GM23248 (cell line): ENCODE data around the gene MGAT4B. TPM values are rescaled to one million over a fixed set of nuclear protein-coding genes. Genes with fewer than 3 reads are reported as not detected.
"Not testable (repeated sequence)": the region's sequence is repeated elsewhere in the genome, so short reads cannot be mapped to it uniquely, and the experiment has no call there.

Source experiments
- DNase-seq: peaks from one replicate; pipeline ENCODE4 v3.0.0-alpha.2; 2015
- H2AFZ ChIP-seq: fragments of 200-600 bp; sonication (generic); 2 replicates; pipeline ENCODE4 v1.6.1; 2016; ENCODE audit warnings: antibody characterized with exemption
- H3F3A ChIP-seq: fragments of 200-600 bp; sonication (generic); 2 replicates; pipeline ENCODE4 v1.6.1; 2016; ENCODE audit warnings: mild to moderate bottlenecking, antibody characterized with exemption, mixed run types; ENCODE audit not compliant: insufficient read depth
- H3K27ac ChIP-seq: fragments of 200-600 bp; sonication (generic); 2 replicates; pipeline ENCODE4 v1.5.1; 2016; ENCODE audit warnings: mild to moderate bottlenecking
- H3K27me3 ChIP-seq: fragments of 200-600 bp; sonication (generic); replicated peaks from 2 replicates; pipeline ENCODE4 v1.6.1; 2016; ENCODE audit warnings: mild to moderate bottlenecking; ENCODE audit not compliant: insufficient read depth
- H3K36me3 ChIP-seq: fragments of 200-600 bp; sonication (generic); 2 replicates; pipeline ENCODE4 v1.6.1; 2016; ENCODE audit warnings: low read depth, mild to moderate bottlenecking
- H3K4me1 ChIP-seq: fragments of 200-600 bp; sonication (generic); 2 replicates; pipeline ENCODE4 v1.6.1; 2016; ENCODE audit warnings: mild to moderate bottlenecking; ENCODE audit not compliant: insufficient read depth
- H3K4me2 ChIP-seq: fragments of 200-600 bp; sonication (generic); one replicate; pipeline ENCODE4 v1.6.1; 2016; ENCODE audit warnings: mild to moderate bottlenecking; ENCODE audit not compliant: unreplicated experiment
- H3K4me3 ChIP-seq: fragments of 200-600 bp; sonication (generic); 2 replicates; pipeline ENCODE4 v1.5.1; 2016; ENCODE audit warnings: mild to moderate bottlenecking
- H3K79me2 ChIP-seq: fragments of 200-600 bp; sonication (generic); 2 replicates; pipeline ENCODE4 v1.6.1; 2016; ENCODE audit warnings: mild to moderate bottlenecking; ENCODE audit not compliant: insufficient read depth
- H3K9ac ChIP-seq: fragments of 200-600 bp; sonication (generic); 2 replicates; pipeline ENCODE4 v1.6.1; 2016; ENCODE audit warnings: mild to moderate bottlenecking
- H3K9me2 ChIP-seq: fragments of 200-600 bp; sonication (generic); 2 replicates; pipeline ENCODE4 v1.6.1; 2016; ENCODE audit warnings: mixed run types, mild to moderate bottlenecking, moderate library complexity; ENCODE audit not compliant: insufficient read depth
- H3K9me3 ChIP-seq: fragments of 200-600 bp; sonication (generic); one replicate; pipeline ENCODE4 v1.6.1; 2017; ENCODE audit warnings: low read depth
- H4K20me1 ChIP-seq: fragments of 200-600 bp; sonication (generic); 2 replicates; pipeline ENCODE4 v1.6.0; 2016; ENCODE audit not compliant: insufficient read depth
- EZH2 ChIP-seq: fragments of 200-600 bp; sonication (generic); IDR thresholded peaks from 2 replicates; pipeline ENCODE4 v1.6.1; 2018; ENCODE audit warnings: antibody characterized with exemption, mild to moderate bottlenecking; ENCODE audit not compliant: insufficient read depth, poor library complexity, severe bottlenecking
- EZH2phosphoT487 ChIP-seq: fragments of 200-600 bp; sonication (generic); IDR thresholded peaks from 2 replicates; pipeline ENCODE4 v1.6.1; 2018; ENCODE audit warnings: antibody characterized with exemption, moderate library complexity, mild to moderate bottlenecking, low read depth; ENCODE audit not compliant: insufficient read depth
- WGBS, 2 experiments: methylation state at CpG; one replicate each; pipeline ENCODE4 v1.1.6; 2015 to 2017; ENCODE audit warnings: low lambda C conversion rate in 2 of 2, low coverage in 1 of 2; ENCODE audit errors: missing lambda C conversion rate in 2 of 2; 5-methylcytosine and 5-hydroxymethylcytosine counted together
- in situ Hi-C: fragments of 300-500 bp; cut with MboI; formaldehyde crosslinking; loops from 2 replicates; pipeline ENCODE4 v1.15.0; 2020
- polyA plus RNA-seq: library from polyadenylated mRNA; unstranded; fragments of >200 nt; fragmentation: Nextera tagmentation; extraction: Ambion mirVana; gene quantifications from 2 replicates; pipeline ENCODE4 v1.2.1, GENCODE V29; 2016
- total RNA-seq: library from RNA; depleted of rRNA; stranded (reverse); fragments of >200 nt; shearing (Covaris generic); gene quantifications from 2 replicates; pipeline ENCODE4 v1.2.3, GENCODE V29; 2014

Gene MGAT4B
- total and polyA plus RNA-seq, 2 experiments from 2014 or later = 28.0 to 143 TPM

GRCh38 chr5:179792612-179793467, 13.8 kb downstream of the MGAT4B start:
- no peaks in the 10 kb centered on the region for H3K27me3 ChIP-seq
- DNase-seq = no peak
- no peaks in the 10 kb centered on the region for H3K79me2 ChIP-seq
- WGBS, 2 experiments = 91 to 94% methylated on average over 20 to 24 of the region's 24 CpGs
- H3K36me3 ChIP-seq = peaks cover 4% of the 10 kb centered on the region; the same call in 1 of the 2 replicates
- no peak overlapping the region for H3K27ac ChIP-seq
- TF ChIP-seq EZH2phosphoT487 = no peak
- no peak for TF ChIP-seq EZH2
- H4K20me1 ChIP-seq = no peaks in the 10 kb centered on the region
- H3K4me3 ChIP-seq = no peak overlapping the region
- H3K9me2 ChIP-seq = no peaks in the 10 kb centered on the region
- H3K4me2 ChIP-seq = no peak overlapping the region
- H2AFZ ChIP-seq = no peak overlapping the region; the same call in 1 of the 2 replicates
- in situ Hi-C loops = no loop called here
- H3K9me3 ChIP-seq = no peaks in the 10 kb centered on the region
- H3K9ac ChIP-seq = no peak overlapping the region
- H3K4me1 ChIP-seq = no peaks in the 10 kb centered on the region
- peaks cover 5% of the 10 kb centered on the region for H3F3A ChIP-seq

- Histone ChIP-seq H3K9me2 (no peaks in the 10 kb centered on the region), H3K36me3 (no peaks in the 10 kb centered on the region), H3F3A (peaks cover 5% of the 10 kb centered on the region), H2AFZ (no peak overlapping the region), H3K9me3 (no peaks in the 10 kb centered on the region), H3K27me3 (no peaks in the 10 kb centered on the region), H4K20me1 (no peaks in the 10 kb centered on the region), H3K4me3 (no peak overlapping the region), H3K9ac (no peak overlapping the region), H3K79me2 (no peaks in the 10 kb centered on the region), H3K4me1 (no peaks in the 10 kb centered on the region), H3K4me2 (no peak overlapping the region), H3K27ac (no peak overlapping the region)
- no peak for TF ChIP-seq EZH2
- TF ChIP-seq EZH2phosphoT487 = no peak
- in situ Hi-C loops = no loop called here
- no peak for DNase-seq
- 65 to 70% methylated on average over 15 of the region's 15 CpGs for WGBS, 2 experiments
Measured at GRCh38 chr5:179791881-179792611, 14.6 kb downstream of the MGAT4B start.

- H3K4me3 ChIP-seq, DNase-seq, H3K36me3 ChIP-seq, in situ Hi-C loops, H4K20me1 ChIP-seq, H3K79me2 ChIP-seq, H3K4me2 ChIP-seq, H3K4me1 ChIP-seq, H3K9me3 ChIP-seq, H3K27ac ChIP-seq, H3F3A ChIP-seq, H3K27me3 ChIP-seq, H3K9ac ChIP-seq, H3K9me2 ChIP-seq, H2AFZ ChIP-seq: not testable (repeated sequence)
- WGBS, 2 experiments = 90 to 93% methylated on average over 8 to 9 of the region's 9 CpGs
Measured at GRCh38 chr5:179789278-179789677, 17.4 kb downstream of the MGAT4B start.

- no peak for DNase-seq
- Histone ChIP-seq H3K9me3 (no peaks in the 10 kb centered on the region), H3K36me3 (no peaks in the 10 kb centered on the region), H3K9me2 (no peaks in the 10 kb centered on the region), H2AFZ (no peak overlapping the region), H3F3A (no peaks in the 10 kb centered on the region), H3K27ac (no peak overlapping the region), H3K9ac (no peak overlapping the region), H3K4me1 (no peaks in the 10 kb centered on the region), H3K79me2 (no peaks in the 10 kb centered on the region), H3K4me3 (no peak overlapping the region), H4K20me1 (no peaks in the 10 kb centered on the region), H3K27me3 (no peaks in the 10 kb centered on the region), H3K4me2 (no peak overlapping the region)
- 66 to 70% methylated on average over 7 of the region's 7 CpGs for WGBS, 2 experiments
- in situ Hi-C loops = no loop called here
- TF ChIP-seq EZH2phosphoT487 (no peak), EZH2 (no peak)
Measured at GRCh38 chr5:179788193-179788854, 18.3 kb downstream of the MGAT4B start.
